ENCODE measurements around the gene EMC6. TPM values are rescaled to one million over a fixed set of nuclear protein-coding genes. Genes with fewer than 3 reads are reported as not detected.

Gene EMC6
- polyA plus RNA-seq, 3 donors from 2014 or later, result 104 to 137 (median 135) TPM

DNA sequence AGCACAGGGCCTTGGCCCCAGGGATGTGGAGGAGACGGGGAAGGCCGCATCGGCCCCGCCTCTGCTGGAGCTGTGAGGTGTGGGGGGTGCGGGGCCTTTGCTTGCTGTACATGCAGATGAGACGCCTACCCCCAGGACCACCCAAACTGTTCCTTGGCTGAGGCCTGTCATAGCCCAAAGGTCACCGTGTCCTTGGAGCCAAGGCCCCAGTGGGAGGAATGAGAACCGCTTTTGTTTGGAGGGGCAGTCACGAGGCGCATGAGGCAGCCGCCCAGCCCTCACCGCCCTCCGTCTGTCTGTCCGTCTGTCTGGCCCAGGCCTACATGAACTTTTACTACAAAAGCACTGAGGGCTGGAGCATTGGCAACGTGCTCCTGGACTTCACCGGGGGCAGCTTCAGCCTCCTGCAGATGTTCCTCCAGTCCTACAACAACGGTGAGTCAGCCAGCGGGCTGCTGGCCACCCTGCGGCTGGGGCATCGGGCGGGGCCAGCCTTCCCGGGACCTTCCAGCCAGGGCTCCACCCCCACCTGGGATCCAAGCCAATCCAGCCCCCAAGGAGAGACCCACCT, 9.0 kb upstream of the EMC6 start:
- Mint-ChIP-seq H3K4me3 (no peak overlapping the region), H3K9me3 (no peaks in the 10 kb centered on the region), H3K27me3 (ENCODE audit: low read depth in 3 of 3) (no peaks in the 10 kb centered on the region), H3K4me1 (no peaks in the 10 kb centered on the region), H3K27ac (no peak overlapping the region), H3K36me3 (no peaks in the 10 kb centered on the region)
- DNase-seq, result no peak

DNA sequence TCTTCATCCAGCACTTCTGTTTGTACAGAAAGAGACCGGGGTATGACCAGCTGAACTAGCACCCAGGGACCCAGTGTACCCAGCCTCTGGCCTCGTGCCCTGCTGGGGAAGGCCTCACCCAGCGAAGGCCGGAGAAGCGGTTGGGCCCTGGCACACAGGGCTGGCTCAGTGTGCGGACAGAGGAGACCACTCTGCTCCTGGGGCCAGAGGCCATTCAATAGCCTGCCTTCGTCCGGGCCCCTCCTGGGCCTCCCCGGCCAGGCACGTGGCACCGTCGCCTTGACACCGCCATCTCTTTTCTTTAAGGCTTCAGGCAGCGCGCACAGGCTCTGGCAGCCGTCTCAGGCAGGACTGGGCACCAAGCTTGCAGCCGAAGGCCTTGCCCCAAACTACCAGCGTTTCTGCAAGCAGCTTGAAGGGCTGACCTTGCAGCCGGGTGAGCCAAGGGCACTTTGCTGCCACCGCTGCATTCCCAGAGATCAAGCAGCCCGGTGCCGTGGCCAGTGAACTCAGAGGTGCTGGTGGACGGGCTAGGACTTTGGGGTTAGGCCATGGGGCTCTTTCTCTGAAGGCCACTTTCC, 8.2 kb upstream of the EMC6 start:
- Mint-ChIP-seq H3K9me3 (no peaks in the 10 kb centered on the region), H3K36me3 (no peaks in the 10 kb centered on the region), H3K4me3 (no peak overlapping the region), H3K4me1 (no peaks in the 10 kb centered on the region), H3K27ac (no peak overlapping the region), H3K27me3 (ENCODE audit: low read depth in 3 of 3) (no peaks in the 10 kb centered on the region)
- no peak for DNase-seq

DNA sequence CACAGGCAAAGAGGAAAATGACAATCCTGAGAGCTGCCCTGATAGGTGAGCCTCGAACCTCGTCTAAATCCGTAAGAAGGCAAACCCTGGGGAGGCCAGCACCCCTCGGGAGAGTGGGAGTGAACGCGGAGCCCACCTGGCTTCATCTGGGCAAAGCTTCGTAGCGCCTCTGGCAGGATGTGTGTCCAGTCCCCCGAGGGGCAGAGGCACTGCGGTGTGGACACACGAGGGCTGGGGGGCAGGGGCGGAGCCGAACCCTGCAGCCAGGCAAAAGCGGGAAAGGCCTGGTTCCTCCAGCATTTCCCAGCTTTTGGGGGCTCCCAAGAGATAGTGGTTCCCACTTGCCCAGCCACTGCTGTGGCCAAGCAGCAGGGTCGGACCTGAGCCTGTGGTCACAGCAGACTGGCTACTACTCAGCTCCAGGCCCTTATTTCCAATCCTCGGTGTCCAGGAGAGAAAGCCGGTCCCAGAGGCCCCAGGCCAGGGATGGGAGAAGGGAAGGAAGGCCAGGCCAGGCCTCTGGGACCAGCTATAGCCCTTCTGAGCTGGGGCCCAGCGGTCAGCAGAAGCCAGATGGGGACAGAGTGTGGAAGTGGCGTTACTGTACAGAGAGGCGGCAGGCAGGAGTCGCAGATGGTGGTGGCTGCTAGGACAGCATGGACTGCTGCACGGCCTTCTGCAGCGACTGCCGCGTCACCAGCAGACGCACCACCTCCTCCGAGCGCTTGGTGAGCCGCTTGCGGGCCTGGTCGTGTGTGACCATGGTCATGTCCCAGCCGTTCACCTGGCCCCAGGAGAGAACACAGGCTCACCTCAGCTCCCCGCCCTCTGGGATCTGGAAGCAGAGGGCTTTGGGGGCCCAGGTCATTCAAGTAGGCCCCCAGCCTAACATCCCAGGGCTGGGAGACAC, 5.3 kb upstream of the EMC6 start:
- DNase-seq, result no peak
- no peak overlapping the region for H3K27ac Mint-ChIP-seq
- H3K4me1 Mint-ChIP-seq, result peaks cover 4 to 10% of the 10 kb centered on the region in 2 donors
- H3K9me3 Mint-ChIP-seq, result no peaks in the 10 kb centered on the region
- no peak overlapping the region for H3K4me3 Mint-ChIP-seq
- H3K36me3 Mint-ChIP-seq, result no peaks in the 10 kb centered on the region
- peaks cover 0 to 1% (median 0%) of the 10 kb centered on the region in 3 donors for H3K27me3 Mint-ChIP-seq (ENCODE audit: low read depth in 3 of 3)

DNA sequence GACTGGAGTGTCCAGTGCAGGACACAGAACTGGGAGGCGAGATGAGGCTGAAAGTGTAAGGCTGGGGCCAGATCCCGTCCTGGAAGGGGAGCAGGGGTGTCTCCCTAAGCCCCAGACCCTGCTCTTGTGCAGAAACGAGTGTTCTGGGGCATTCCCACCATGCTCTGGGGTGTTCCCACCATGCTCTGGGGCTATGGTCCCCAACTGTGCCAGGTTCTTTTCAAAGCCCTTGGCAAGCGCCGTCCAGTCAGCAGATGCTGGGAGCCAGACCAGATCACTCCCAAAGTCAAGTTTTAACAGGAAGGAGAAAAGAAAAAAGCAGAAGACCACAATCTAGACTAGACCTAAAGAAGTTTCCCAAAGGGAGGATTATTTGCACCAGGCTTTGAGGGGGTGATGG, 2.8 kb upstream of the EMC6 start:
- H3K4me3 Mint-ChIP-seq, result peak overlapping the region; percentile 30 to 71 (median 44)
- DNase-seq, result no peak
- H3K36me3 Mint-ChIP-seq, result no peaks in the 10 kb centered on the region
- no peaks in the 10 kb centered on the region for H3K9me3 Mint-ChIP-seq
- H3K27me3 Mint-ChIP-seq (ENCODE audit: low read depth in 3 of 3), result peaks cover 2 to 4% (median 4%) of the 10 kb centered on the region in 3 donors
- peaks cover 19 to 21% of the 10 kb centered on the region in 2 donors for H3K4me1 Mint-ChIP-seq
- H3K27ac Mint-ChIP-seq, result peak overlapping the region in 1 of 6 donors; percentile 50

DNA sequence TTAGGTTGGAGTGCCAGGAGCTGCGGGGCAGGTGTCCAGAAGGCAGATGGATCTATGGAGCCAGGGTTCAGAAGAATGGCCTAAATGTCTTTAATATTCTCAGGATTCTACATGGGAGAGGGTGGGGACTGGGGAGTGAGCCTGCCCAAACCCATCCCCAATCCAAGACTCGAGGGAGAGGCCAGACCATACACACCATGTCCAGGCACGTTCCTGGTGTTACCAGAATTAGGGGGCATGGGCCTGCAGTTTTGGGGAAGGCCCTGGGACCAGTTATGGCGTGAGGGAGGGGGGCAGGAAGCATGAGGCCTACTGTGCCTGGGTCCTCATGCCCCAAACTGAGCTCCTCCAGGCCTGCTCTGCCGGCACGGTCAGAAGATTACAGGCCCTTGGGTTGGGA, 2.1 kb upstream of the EMC6 start:
- DNase-seq, result no peak
- H3K27ac Mint-ChIP-seq, result no peak overlapping the region
- peaks cover 2 to 4% (median 4%) of the 10 kb centered on the region in 3 donors for H3K27me3 Mint-ChIP-seq (ENCODE audit: low read depth in 3 of 3)
- H3K9me3 Mint-ChIP-seq, result no peaks in the 10 kb centered on the region
- H3K36me3 Mint-ChIP-seq, result peaks cover 0 to under 1% (median 0%) of the 10 kb centered on the region in 3 donors
- H3K4me3 Mint-ChIP-seq, result peak overlapping the region in 4 of 5 donors; percentile 34 to 71 (median 49)
- H3K4me1 Mint-ChIP-seq, result peaks cover 20 to 21% of the 10 kb centered on the region in 2 donors

DNA sequence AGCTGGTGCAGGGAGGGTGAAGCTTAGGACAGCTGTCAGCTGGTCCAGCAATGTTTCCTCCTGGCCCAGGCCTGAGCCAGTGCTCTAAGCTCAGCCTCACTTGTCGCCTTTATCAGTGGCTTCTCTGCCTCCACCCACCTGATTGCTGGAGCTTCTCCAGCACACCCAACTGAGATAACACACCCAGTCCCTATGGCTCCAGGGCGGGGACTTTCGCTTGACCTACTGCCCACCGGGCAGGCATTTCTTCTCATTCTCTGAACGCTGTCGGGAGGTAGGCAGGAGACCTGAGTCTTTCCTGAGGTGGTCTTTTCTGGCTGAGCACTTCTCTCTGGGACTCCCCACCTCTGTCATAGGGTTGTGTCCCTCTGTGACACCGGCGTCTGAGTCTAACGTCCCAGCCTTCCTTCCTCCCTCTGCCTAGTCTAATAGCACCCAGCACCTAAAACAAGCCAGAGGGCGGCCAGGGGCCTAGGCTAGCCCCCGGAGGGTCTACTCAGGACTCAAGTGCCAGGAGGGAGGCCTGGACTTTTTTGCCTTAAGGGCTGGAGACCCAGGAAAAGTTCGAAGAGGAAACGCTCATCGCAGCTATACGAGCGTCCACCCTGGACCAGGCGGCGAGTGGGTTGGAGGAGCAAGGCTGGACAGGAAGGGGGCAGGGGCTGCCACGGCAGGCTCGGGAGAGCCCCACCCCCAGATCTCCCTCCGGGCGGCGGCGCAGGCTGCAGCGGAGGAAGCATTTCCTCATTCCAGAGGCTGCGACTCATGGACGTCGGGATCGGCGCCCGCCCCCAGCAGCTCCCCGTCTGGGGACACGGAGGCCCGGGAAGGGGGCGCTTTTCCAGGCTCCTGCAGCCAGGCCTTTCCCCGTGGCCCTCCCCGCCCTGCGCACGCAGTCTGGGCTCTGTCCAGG, 990 bp upstream of the EMC6 start:
- DNase-seq, result no peak
- Mint-ChIP-seq H3K27me3 (ENCODE audit: low read depth in 3 of 3) (peaks cover 2 to 4% (median 4%) of the 10 kb centered on the region in 3 donors), H3K27ac (peak overlapping the region in 2 of 6 donors; percentile 17 to 84), H3K36me3 (peaks cover 0 to 3% (median 0%) of the 10 kb centered on the region in 3 donors), H3K4me1 (peaks cover 21 to 24% of the 10 kb centered on the region in 2 donors), H3K4me3 (peak overlapping the region; percentile 74 to 93 (median 89)), H3K9me3 (no peaks in the 10 kb centered on the region)

DNA sequence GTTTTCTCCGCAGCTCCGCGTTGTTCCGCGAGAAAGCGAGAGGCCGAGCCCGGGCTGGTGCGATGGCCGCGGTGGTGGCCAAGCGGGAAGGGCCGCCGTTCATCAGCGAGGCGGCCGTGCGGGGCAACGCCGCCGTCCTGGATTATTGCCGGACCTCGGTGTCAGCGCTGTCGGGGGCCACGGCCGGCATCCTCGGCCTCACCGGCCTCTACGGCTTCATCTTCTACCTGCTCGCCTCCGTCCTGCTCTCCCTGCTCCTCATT, 404 bp downstream of the EMC6 start:
- no peaks in the 10 kb centered on the region for H3K9me3 Mint-ChIP-seq
- peak overlapping the region; percentile 82 to 90 (median 84) for H3K27ac Mint-ChIP-seq
- H3K4me1 Mint-ChIP-seq, result peaks cover 21 to 24% of the 10 kb centered on the region in 2 donors
- DNase-seq, result no peak
- H3K27me3 Mint-ChIP-seq (ENCODE audit: low read depth in 3 of 3), result peaks cover 2 to 4% (median 4%) of the 10 kb centered on the region in 3 donors
- H3K36me3 Mint-ChIP-seq, result peaks cover 0 to 3% (median 0%) of the 10 kb centered on the region in 3 donors
- peak overlapping the region; percentile 89 to 93 (median 92) for H3K4me3 Mint-ChIP-seq

DNA sequence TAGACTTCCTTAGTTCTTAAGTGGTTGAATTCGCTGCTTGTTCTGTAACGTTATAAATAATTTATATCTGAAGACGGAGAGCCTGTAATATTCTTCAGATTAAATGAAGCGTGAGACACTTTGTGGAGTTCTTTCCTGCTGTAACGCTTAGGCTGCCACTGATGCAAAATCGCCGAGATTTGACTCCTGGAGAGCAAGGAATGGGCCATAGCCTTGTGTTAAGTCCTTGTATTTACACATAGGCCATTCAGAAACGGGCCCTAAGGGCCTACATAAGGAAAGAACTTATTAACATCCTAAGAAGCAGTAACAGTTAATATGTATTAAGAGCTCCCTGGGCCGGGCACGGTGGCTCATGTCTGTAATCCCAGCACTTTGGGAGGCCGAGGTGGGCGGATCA, 936 bp downstream of the EMC6 start:
- DNase-seq, result no peak
- peaks cover 2 to 4% (median 4%) of the 10 kb centered on the region in 3 donors for H3K27me3 Mint-ChIP-seq (ENCODE audit: low read depth in 3 of 3)
- no peaks in the 10 kb centered on the region for H3K9me3 Mint-ChIP-seq
- peak overlapping the region; percentile 89 to 93 (median 92) for H3K4me3 Mint-ChIP-seq
- H3K4me1 Mint-ChIP-seq, result peaks cover 21 to 24% of the 10 kb centered on the region in 2 donors
- H3K36me3 Mint-ChIP-seq, result peaks cover 0 to 3% (median 0%) of the 10 kb centered on the region in 3 donors
- peak overlapping the region; percentile 82 to 90 (median 84) for H3K27ac Mint-ChIP-seq

DNA sequence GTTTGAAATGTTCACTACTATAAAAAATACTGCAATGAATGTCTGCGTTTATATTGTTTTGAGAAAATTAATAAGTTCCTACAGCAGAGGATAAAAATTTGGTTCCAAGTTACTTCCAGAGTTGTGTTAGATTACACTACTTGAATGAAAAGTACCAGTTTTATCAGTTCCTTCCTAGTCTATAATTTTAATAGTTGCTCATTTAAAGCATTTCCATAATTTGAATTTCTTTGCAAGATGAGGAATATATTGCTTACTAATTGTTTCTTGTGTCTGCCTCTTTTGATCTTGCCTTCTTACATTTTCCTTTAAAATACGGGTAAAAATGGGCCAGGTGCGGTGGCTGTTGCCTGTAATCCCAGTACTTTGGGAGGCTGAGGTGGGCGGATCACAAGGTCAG, 4.0 kb downstream of the EMC6 start:
- DNase-seq, result no peak
- Mint-ChIP-seq H3K36me3 (peaks cover 0 to 3% (median 0%) of the 10 kb centered on the region in 3 donors), H3K9me3 (no peaks in the 10 kb centered on the region), H3K4me3 (no peak overlapping the region), H3K4me1 (peaks cover 13 to 22% of the 10 kb centered on the region in 2 donors), H3K27ac (no peak overlapping the region), H3K27me3 (ENCODE audit: low read depth in 3 of 3) (peaks cover 3 to 6% (median 5%) of the 10 kb centered on the region in 3 donors)

DNA sequence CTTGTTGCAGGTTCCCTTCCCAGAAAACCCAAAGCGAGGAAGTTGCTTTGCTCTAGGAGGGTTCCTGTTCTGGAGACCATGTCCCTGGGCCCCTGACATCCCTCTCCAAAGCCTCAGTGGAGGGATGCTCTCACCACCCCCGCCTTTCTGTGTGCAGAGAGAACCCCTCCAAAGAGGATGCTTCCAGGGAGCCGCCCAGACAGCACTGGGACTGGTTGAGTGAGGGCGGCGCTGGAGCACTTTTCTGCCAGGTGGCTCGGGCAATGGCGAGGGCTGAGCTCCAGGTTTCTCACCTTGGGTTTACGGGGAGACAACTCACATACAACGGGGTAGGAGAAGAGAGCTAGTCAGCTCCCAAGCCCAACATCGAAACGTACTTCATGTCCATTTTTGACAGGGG, 7.3 kb downstream of the EMC6 start:
- H3K36me3 Mint-ChIP-seq, result peaks cover 0 to 3% (median 0%) of the 10 kb centered on the region in 3 donors

DNA sequence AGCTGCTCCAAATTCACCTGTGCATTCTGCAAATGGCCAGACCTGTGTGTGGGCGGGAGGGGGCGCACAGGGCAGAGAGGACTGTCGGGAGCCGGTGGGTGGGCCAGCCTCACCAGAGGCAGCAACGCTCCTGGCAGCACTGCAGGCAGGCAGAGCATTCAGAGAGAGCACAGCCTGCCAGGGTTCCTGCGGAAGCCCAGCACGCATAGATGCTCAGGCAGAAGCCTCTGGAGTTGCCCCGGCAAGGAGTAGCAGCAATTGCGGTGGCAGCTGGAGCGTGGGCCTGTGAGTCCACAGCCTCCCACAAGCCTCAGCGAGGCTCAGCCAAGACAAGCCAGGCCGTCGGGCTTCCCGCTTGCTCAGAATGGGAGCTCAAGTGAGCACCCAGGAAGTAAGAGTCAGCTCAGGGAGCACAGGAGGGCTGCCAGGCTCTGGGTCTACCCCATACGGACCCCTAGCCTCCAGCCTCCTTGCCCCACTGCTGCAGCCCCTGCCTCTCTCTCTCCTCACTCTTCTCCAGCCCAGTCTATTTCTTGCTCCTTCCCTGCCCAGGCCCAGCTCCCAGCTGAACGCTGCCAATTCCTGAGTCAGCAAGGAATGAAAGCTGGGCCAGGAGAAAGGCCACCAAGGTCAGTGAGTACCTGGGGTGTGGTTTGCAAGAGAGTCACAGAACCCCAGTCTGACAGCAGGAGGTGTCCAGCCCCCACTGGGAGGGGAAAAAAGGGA, 9.6 kb downstream of the EMC6 start:
- no peak overlapping the region for H3K27ac Mint-ChIP-seq
- H3K36me3 Mint-ChIP-seq, result no peaks in the 10 kb centered on the region
- DNase-seq, result no peak
- peaks cover 2 to 6% (median 3%) of the 10 kb centered on the region in 3 donors for H3K27me3 Mint-ChIP-seq (ENCODE audit: low read depth in 3 of 3)
- peaks cover 7 to 13% of the 10 kb centered on the region in 2 donors for H3K4me1 Mint-ChIP-seq
- no peaks in the 10 kb centered on the region for H3K9me3 Mint-ChIP-seq
- H3K4me3 Mint-ChIP-seq, result no peak overlapping the region

More for the DNA sequence above, 7.3 kb downstream of the EMC6 start:
- Mint-ChIP-seq H3K4me1 (peaks cover 0 to 5% of the 10 kb centered on the region in 2 donors), H3K27me3 (ENCODE audit: low read depth in 3 of 3) (peaks cover 2 to 3% (median 3%) of the 10 kb centered on the region in 3 donors), H3K4me3 (no peak overlapping the region), H3K27ac (no peak overlapping the region), H3K9me3 (no peaks in the 10 kb centered on the region)
- no peak for DNase-seq

DNA sequence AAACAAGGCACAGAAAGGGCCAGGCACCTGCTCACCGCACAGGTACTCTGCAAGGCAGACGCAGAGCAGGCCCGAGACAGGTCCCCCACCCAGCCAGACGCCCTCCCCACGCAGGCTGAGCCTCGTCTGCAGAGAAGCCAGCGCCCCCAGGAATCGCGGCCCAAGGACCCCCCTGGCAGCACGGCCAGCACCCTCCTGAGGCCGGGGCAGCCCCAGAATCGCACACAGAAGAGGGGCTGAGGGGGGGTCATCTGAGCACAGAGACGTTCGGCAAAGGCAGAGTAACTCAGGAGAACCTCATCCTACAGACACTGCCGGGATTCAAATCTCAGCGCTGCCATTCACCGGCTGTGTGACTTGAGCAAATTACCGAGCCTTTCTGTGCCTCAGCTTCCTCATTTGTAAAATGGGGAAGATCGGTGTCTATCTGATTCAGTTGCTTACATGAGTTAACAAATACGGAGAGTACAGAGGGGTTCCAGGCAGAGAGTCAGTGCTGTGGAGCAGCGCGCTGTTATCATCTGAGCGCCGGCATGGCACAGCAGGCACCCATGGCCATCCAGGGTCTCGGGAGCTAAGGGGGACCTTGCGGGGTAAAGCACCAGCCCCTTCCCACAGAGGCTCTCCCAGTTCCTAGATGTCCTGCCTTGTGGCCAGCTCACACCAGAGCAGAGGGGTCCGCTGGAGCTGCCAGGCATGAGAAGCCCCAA, 10.4 kb downstream of the EMC6 start:
- Mint-ChIP-seq H3K27me3 (ENCODE audit: low read depth in 3 of 3) (peaks cover 2 to 6% (median 3%) of the 10 kb centered on the region in 3 donors), H3K9me3 (no peaks in the 10 kb centered on the region), H3K4me3 (no peak overlapping the region), H3K36me3 (no peaks in the 10 kb centered on the region), H3K27ac (no peak overlapping the region), H3K4me1 (peaks cover 9 to 16% of the 10 kb centered on the region in 2 donors)
- DNase-seq, result no peak
